Raji (cell line): ENCODE results near the gene ITGA8.

Source experiments
- POLR2A ChIP-seq: IDR thresholded peaks from 2 replicates; pipeline ENCODE4 v1.6.1; 2011; ENCODE audit warnings: low read depth, low read length, control low read depth; ENCODE audit not compliant: insufficient read depth

ITGA8 gene

GRCh38 chr10:15714847-15715246 lies 4.9 kb downstream of the ITGA8 start:
- TF ChIP-seq POLR2A = no peak

GRCh38 chr10:15712883-15713282 lies 6.8 kb downstream of the ITGA8 start:
- no peak for TF ChIP-seq POLR2A

- no peak for TF ChIP-seq POLR2A
Measured at GRCh38 chr10:15710455-15710854, 9.3 kb downstream of the ITGA8 start.

- TF ChIP-seq POLR2A = no peak
Measured at GRCh38 chr10:15705298-15705697, 14.4 kb downstream of the ITGA8 start.

- TF ChIP-seq POLR2A = no peak
Measured at GRCh38 chr10:15704581-15704968, 15.1 kb downstream of the ITGA8 start.

GRCh38 chr10:15703944-15704580 lies 15.7 kb downstream of the ITGA8 start:
- TF ChIP-seq POLR2A = no peak

- TF ChIP-seq POLR2A = no peak
Measured at GRCh38 chr10:15703151-15703880, 16.4 kb downstream of the ITGA8 start.

- no peak for TF ChIP-seq POLR2A
Measured at GRCh38 chr10:15700078-15700674, 19.5 kb downstream of the ITGA8 start.

GRCh38 chr10:15695852-15696251 lies 23.9 kb downstream of the ITGA8 start:
- no peak for TF ChIP-seq POLR2A

- no peak for TF ChIP-seq POLR2A
Measured at GRCh38 chr10:15690031-15690430, 29.7 kb downstream of the ITGA8 start.

- no peak for TF ChIP-seq POLR2A
Measured at GRCh38 chr10:15684768-15685167, 35.0 kb downstream of the ITGA8 start.

- no peak for TF ChIP-seq POLR2A
Measured at GRCh38 chr10:15681076-15681475, 38.6 kb downstream of the ITGA8 start.

- TF ChIP-seq POLR2A = no peak
Measured at GRCh38 chr10:15678851-15679250, 40.9 kb downstream of the ITGA8 start.

GRCh38 chr10:15672469-15672868 lies 47.3 kb downstream of the ITGA8 start:
- TF ChIP-seq POLR2A = no peak

GRCh38 chr10:15670880-15671279 lies 48.8 kb downstream of the ITGA8 start:
- no peak for TF ChIP-seq POLR2A

GRCh38 chr10:15661574-15661973 lies 58.1 kb downstream of the ITGA8 start:
- TF ChIP-seq POLR2A = no peak
